HTR-8/SVneo (cell line): ENCODE results near the gene MEIS2.
A peak's percentile ranks its signal among the peaks of the same experiment; 100 is the strongest.

Source experiments
- DNase-seq: peaks from one replicate; pipeline ENCODE4 v3.0.0; 2011; ENCODE audit warnings: low spot score, mixed read lengths; ENCODE audit not compliant: insufficient read length
- FAIRE-seq: peaks from 2 replicates; lab custom pipeline; 2011; peaks lifted over from hg19 to GRCh38; lab: Jason Lieb, UNC

MEIS2 gene

DNA sequence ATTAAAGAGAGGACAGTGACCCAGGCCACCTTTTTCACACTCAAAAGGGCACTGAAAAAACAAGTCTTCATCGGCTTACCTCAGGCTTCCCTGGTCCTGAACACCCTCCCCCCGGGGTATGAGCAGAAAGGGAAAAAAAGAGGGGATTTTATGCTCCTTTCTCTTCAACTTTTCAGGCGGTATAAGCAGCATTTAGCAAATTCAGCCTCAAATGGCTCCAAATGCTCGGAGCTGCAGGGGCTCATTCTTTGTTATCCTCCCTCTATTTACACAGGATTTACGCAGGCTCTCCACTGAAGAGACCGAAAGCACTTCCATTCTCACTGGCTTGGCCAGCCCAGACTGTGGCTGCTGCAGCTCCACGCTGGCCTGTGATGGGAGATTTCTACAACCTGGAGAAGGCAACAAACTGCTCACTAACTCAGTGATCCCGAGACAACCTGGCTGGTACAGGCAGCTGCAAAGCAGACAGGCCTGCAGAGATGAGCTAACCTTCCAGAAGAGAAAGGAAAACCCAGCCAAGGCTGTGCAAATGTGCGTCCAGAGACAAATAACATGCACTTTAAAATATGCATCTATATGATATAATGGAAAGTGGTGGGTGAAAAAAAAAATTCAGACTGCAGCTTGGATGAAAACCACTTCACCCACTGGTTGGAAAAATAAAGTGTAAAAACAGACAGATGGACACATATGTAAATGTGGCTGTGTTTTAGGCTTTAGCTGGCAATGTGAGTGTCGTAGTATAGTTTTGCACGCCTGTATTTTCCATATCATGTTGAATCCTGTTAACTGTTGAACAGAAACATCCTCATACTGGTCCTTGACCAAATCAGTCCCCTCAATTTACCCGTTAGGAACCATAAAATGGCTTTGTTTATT is 54.2 kb downstream of the MEIS2 start:
- FAIRE-seq = no peak
- DNase-seq = no peak

DNA sequence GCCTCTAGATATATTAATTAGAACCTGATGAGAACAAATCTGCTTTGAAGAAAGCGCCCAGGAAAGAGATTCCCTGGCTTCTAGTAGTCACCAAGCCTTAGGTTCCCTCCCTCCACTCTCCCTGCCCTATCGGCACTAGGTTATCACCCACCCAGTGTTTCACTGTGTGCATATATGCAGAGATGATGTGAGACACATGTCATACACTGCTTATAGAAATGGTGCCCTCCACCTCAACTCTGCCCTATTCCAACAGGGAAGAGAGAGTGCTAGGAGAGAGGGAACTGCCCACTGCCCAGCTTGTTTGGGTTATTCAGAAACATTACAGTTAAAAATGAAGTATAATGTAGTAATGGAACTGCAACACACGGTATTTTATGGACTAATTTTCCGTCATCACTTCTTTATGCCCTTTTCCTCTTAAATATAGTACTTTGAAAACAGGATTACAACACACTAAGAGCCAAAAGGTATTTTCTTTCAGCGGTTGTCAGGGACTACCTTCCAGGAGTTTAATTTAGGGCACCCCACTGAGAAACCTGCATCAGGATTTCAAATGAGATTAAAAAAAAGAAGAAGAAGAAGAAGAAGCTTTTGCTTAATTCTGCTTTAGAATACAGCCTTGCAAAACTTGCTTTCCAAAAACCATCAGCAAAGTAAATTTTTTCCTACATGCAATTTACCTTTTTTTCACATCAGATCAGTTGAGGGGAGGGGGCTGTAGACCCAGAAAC is 55.3 kb downstream of the MEIS2 start:
- DNase-seq (no peak), FAIRE-seq (no peak)

DNA sequence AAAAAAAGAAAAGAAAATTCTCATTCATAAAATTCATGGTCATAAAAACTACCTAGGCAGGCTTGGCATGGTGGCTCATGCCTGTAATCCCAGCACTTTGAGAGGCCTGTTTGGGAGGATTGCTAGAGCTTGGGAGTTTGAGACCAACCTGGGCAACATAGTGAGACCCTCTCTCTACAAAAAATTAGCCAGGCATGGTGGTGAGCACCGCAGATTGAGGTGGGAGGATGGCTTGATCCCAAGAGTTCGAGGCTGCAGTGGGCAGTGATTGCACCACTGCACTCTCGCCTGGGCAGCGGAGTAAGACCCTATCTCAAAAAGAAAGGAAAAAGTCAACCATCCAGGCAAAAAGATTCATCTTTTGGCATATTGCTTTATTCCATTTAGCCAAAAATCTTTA is 58.5 kb downstream of the MEIS2 start:
- DNase-seq (no peak), FAIRE-seq (no peak)

DNA sequence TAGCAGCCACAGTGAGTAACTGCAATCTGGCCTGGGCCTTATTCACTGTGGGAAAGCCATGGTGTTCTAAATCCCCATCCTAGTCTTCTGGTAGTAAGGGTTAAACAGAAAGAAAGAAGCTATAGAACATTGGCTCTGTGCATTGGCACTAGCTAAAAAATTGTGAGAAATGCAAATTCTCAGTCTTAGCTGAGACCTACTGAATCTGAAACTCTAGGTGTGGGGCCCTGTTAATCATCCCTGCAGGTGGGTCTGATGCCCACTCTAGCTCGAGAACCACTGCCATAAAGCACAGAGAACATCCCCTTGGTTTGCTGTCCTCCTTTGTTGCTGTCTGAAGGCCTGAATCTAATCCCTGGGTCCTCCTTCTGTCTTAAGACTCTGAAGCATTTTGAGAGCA is 59.3 kb downstream of the MEIS2 start:
- FAIRE-seq = no peak
- DNase-seq = no peak

DNA sequence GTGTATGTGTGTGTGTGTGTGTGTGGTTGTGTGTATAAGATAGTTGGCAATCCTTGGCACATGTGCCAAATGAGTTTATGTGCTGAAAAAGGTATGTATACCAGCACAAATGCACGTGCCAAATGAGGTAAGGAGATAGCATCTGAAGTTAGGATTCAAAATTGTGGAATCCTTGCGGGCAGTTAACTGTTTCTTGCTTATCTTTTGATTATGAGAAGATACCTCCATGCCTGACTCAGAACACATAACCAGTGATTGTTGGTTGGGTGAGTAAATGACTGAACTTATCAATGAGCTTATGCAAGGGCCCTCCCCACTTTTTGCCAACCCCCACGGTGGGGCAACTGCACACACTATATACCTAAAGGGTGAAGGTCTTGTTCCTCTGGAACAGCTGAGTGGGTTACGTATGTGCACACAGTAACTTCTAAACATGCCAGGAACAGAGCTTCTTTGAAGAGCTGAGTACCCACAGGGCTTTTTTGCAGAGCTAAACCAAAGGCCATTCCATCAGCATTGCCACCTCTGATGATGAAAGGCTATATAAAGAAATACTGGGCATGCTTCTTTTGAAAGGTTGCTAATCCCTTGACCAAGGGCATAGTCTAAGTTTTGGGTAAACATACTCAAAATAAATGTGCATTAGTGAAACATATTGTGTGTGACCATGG is 60.1 kb downstream of the MEIS2 start:
- DNase-seq (no peak), FAIRE-seq (no peak)

DNA sequence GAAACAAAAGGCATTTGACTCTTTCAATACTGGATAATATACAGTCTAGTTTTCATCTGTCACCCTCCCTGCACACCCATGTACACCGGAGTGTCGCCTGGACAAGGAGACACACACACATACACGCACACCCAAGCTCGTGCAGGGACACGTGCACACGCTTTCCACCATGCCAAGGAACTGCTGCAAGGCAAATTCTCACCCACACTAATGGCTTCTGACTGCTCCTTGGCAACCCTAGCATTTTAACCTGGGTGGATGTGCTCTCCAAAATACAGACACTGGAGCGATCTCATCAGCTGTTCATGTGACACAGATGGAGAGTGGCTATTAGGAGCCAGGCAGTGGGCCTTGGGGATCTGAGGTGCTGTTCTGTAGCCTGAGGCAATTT is 61.6 kb downstream of the MEIS2 start:
- FAIRE-seq (no peak), DNase-seq (no peak)

DNA sequence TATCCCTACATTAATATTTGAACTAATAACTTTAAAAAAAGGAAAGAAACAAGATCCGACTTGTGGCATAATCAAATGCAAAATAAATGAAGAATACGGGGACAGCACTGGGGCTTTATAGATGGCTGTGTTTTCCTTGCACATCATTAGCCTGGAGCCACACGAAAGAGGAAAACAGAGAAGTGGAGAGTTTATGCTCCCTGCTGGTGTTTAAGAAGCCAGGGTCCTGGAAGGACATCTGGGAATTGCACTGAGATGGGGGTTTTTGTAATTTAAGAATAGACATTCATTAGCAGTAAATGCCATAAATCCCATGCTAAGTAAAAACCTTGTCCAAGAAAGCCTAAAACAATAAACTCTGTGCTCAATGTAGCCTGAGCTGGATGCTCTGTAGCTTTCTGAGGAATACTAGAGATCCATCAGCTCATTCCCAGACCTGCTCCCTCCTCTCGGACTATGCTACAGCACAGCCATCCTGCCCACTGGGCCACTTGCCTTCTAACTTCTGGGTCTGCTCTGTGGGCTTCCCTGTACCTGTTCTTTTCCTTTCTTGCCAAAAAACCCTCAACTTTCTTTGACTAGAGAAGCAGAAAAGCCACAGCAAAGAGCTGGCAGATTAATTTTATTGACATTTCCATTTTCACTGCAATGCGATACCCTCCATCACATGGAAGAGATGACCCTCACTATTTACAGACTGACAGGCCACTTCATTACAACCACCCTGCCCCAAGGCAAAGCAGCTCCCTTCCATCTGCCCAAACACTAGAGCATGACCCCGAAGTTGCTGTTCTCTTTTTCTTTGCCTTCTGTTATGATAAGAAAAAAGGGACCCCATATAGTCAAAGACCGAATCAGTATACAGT is 62.3 kb downstream of the MEIS2 start:
- no peak for DNase-seq
- FAIRE-seq = no peak

DNA sequence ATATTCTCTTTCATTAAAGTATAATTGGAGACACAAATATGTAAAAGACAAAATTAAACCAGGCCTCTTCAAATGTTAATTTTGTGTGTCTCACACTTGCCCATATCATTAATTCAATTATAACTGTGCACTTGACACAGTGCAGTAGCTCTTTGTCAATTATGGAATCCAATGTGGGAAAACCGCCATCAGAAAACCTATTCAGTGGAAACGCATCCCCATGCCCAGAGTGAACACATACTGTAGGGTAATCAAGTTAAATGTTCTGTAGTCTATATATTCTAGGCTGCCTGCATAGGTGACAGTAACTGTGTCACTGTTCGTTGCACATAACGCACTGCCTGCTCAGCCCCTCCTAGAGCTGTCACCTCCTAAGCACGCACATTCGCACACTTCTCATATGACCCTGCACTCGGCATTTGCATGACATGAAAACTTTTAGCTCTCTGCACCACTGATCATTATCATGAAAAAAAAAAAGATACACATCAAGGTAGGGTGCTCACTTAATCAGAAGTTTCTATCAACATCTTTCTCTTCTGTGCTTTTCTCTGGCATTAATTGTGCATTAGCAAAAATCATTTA is 63.2 kb downstream of the MEIS2 start:
- FAIRE-seq (no peak), DNase-seq (no peak)

DNA sequence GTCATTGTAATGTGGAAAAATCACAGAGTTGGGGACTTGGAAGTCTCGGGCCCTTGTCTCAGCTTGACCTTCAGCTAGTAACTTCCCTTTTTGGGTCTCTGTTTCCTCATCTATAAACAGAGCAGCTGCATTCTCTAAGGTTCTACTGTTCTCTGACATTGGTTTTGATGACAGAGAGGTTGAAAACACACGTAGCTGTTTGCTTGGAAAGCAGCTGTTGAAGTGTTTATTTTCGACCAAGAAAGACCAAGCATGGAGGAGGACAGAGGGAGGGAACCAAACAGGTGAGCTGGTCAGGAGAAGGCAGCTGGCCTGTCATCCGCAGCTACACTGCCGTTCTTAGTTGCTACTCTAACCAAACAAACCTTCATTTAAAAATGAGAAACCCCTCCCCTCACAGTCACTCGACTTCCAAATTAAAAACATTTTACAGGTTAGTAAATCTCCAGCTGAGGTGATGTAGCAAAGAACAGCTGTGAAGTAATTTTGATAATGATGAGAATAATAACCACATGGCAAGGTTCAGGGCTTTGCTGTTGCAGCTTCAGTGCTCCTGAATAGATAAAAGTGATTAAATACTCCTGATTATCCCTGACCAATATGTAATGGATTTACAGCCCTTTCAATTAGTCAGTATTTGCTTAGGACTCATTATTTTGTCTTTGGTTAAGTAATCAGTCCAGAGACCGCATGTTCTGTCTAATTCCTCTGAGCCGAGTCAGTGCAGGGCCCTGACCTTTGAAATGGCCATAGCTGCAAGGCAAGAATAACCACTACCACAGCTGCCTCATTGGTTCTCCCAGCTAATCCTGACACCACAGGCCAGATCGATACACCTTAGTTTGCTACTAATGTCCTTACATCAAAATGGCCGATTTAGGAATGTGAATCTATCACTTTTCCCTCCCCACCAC is 65.3 kb downstream of the MEIS2 start:
- DNase-seq (no peak), FAIRE-seq (no peak)

DNA sequence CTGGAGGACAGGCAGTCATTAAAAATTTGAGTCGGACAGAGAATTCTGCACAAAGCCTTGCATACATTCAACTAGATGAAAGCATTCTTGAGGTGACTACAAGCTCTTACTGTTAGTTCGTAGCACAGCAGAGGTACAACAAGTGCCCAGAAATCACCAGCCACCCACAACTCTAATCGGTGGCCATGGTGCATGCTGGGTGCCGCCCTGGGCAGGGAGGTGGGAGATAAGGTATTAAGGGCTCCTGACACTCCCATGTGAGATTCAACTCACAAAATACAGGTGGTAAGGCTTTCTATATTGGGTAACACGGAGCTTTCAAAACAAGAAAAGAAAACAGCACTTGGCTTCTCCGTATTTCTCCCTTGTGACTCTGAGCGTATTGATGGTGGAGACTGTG is 66.0 kb downstream of the MEIS2 start:
- DNase-seq (no peak), FAIRE-seq (no peak)

DNA sequence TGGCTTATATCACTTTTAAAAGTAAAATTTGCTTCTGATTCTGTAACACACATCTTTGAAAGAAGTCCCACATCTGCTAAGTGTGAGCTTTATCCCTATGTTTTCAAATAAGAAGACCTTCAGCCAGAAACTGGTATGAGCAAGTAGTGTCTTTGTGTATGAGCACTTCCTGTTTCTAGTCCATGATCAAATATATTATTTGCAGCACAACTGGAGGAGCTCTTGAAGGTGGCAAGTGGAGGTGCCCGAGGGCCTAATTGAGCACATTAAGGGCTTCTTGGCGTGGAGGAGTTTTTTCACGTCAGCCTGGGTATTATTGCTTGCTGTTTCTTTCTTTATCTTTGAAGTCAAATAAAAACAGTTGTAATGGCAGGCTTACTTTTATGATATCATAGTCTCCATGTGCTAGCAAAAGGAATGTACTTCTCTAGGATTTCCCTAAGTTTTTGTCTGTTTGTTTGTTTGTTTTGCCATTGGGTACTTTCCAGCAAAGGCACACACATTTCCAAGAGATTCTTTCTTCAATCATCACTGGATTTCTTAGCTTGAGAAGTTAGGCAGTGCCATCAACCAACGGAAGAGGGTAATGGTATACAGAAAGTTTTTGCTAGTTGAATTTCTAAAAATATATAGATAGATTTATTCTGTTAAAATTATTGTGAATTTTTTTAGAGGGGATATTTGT is 68.1 kb downstream of the MEIS2 start:
- DNase-seq (no peak), FAIRE-seq (no peak)

DNA sequence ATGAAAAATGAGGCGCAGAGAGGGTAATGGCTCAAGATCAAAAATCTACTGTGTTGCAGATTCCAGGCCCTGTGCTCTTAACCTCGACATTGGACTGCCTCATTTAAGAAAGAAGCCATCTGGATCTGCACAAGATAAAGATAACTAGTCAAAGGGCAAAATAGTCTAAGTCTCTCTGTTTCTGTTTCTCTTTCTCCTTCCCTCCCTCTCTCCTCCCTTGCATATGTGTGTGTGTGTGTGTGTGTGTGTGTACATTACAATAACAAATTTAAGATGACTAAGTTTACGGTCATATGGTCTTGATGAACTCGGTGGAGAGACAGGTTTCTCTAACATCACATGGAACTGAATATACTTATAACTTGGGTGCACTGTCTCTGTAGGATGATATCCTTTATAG is 69.2 kb downstream of the MEIS2 start:
- DNase-seq (no peak), FAIRE-seq (no peak)

DNA sequence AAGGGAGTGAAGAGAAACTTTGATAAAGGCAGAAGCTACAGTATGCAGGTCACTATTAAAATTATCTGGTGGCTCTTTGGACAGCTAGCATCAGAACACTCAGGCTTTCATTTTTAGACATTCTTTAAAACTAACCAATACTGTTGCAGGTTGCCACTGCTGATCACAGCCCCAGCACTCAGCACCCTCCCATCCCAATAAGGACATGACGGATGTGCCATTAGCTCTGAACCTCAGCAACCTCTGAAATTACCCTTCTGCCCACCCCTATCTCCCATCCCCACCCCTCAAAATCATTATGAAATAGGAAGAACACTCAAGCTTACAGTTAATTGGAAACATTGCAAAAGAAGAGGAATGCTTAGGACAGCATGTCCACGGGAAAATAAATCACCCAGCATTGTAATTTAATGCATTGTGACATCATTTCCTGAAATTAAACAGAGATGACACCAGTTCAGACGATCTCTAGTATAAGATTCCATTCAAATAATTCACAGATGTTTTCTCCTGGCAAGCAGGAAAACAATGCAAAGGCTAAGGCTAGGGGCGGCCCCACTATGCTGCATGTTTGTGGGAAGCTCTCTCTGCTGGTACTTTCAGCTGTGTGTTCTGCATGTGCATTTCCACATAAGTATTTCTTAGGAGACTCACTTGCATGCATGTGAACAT is 71.6 kb downstream of the MEIS2 start:
- no peak for FAIRE-seq
- peak; percentile 8 for DNase-seq

DNA sequence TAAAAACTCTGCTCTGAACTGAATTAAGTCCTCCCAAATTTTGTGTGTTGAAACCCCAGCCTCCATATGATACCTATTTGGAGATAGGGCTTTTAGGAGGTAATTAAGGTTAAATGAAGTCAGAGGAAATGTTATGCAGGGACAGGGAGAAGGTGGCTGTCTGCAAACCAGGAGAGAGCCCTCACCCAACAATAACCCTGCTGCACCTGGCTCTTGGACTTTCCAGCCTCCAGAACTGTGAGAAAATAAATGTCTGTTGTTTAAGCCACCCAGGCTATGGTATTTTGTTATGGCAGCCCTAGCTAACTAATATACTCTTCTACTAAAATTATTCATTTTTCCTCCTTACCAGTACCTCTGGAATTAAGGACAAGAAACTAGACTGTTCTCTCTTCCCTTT is 79.5 kb downstream of the MEIS2 start:
- FAIRE-seq = no peak
- DNase-seq = no peak

DNA sequence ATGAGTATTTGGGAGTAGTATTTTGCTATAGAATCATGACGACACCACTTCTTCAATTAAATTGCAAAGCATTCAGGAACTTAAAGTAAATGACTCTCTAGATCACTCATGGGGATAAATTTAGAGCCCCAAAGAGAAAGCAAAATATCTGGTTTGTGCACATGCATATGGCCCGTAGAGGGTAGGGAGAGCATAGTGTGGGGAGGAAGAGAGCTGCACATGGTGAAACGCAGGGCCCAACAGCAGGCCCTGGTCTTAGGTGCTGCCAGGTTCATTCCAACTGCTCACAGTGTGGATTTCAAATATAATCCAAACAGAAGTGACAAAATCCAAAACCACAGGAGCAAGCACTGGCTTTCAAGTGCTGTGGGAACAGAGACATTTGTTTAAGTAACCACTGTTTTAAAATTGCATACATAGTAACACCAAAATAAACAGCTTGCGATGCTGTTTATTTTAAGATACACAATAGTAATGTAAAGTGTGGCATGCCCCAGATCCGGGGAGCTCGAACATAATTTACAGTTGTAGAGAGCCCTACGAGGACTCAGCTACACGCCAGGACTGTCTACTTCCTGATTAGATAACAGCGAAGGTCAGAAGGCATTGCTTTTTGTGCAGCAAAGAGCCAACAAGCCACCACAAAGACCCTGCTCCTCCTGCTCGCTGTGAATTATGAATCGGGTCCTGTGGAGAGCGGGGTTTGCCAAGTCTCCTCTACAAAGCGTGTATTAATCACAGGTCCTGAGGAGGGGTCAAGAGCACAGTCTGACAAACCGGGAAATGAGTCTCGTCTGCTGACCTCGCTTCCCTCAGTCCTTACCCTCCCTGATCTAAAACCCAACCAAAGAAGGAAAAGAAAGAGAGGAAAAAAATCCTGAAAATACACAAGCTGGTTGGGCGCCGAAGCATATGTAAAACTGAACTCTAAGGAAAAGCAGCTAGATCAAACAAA is 80.6 kb downstream of the MEIS2 start:
- DNase-seq = no peak
- no peak for FAIRE-seq

DNA sequence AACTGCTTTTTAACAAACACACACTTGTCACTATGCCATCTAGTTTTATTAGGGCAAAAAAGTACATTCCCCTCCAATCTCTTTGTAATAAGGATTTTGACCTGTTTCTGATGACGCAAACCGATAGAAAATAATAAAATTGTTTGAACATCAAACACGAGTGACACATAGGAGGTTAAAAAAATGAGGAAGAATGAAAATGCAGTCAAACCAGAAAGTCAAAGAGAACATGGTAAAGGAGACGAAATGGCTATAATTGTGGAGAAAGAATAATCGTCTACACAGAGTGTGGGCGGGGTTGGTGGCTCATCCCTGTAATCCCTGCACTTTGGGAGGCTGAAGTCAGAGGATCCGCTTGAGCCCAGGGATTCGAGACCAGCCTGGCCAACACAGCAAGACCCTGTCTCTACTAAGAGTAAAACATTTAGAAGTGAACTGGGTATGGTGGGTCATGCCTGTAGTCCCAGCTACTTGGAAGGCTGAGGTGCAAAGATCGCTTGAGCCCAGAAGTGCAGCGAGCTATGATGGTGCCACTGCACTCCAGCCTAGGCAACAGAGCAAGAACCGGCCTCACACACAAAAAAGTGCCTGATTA is 83.2 kb downstream of the MEIS2 start:
- FAIRE-seq (no peak), DNase-seq (no peak)
